GM12892 (cell line): ENCODE results near the gene SLC6A2.

ENCODE experiments used
- DNase-seq: peaks from one replicate; pipeline ENCODE4 v3.0.0; 2011; ENCODE audit not compliant: insufficient read length
- FAIRE-seq: peaks from 2 replicates; lab custom pipeline; 2011; peaks lifted over from hg19 to GRCh38; lab: Jason Lieb, UNC
- POLR2A ChIP-seq: IDR thresholded peaks from 2 replicates; pipeline ENCODE4 v1.6.1; 2011; ENCODE audit warnings: low read depth, low read length, control low read depth
- POLR2AphosphoS5 ChIP-seq: IDR thresholded peaks from 2 replicates; pipeline ENCODE4 v1.6.1; 2011; ENCODE audit warnings: low read depth, low read length, control low read depth
- TAF1 ChIP-seq: IDR thresholded peaks from 2 replicates; pipeline ENCODE4 v1.6.1; 2011; ENCODE audit warnings: low read depth, mild to moderate bottlenecking, control low read depth, low read length, borderline replicate concordance

Gene SLC6A2

DNA sequence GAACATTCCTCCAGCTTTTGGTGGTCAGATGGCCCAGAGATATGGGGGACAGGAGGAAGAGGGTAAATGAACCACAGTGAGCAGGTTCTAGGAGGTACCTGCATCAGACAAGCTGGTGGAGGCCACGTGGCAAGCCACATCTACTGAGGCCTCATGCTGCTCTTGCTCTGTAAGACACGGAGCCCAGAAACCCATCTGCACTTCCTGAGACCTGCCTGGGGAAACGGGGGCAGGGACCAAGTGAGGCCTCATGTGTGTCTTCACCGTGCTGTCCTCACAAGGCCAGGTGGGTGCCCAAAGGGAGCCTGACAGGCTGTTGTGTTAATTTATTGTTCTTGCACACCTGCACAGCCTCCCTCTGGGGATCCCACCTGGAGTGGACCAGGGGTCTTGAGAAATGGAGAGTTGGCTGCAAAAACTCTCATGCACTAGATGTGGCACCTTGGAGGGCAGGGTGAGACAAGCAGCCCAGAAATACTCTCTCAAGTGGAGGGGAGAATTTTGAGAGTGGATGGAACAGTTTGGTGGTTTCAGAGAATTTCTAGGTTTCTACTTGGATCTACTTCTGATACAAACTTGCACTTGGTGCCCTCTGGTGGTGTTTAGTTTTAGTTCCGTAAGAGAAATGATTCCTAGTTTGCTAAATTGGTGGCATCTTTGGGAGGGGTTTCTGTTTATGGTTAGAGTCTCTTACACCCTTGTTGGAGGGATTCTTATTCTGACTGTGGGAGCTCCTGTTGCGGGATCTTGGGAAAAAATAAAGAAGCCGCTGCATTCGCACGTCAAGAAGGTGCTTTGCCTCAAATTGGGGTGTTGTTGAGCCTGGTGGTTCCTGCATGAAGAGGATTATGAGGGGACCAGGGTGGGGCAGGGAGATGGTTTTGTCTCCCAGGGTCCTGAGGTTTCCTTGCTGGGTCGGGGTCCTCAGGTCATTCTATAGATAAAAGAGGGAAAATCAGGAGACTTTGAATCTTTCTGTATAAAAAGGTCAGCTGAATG lies 47.5 kb downstream of the SLC6A2 start:
- FAIRE-seq (no peak), DNase-seq (no peak)
- TF ChIP-seq POLR2A (no peak), TAF1 (no peak), POLR2AphosphoS5 (no peak)

DNA sequence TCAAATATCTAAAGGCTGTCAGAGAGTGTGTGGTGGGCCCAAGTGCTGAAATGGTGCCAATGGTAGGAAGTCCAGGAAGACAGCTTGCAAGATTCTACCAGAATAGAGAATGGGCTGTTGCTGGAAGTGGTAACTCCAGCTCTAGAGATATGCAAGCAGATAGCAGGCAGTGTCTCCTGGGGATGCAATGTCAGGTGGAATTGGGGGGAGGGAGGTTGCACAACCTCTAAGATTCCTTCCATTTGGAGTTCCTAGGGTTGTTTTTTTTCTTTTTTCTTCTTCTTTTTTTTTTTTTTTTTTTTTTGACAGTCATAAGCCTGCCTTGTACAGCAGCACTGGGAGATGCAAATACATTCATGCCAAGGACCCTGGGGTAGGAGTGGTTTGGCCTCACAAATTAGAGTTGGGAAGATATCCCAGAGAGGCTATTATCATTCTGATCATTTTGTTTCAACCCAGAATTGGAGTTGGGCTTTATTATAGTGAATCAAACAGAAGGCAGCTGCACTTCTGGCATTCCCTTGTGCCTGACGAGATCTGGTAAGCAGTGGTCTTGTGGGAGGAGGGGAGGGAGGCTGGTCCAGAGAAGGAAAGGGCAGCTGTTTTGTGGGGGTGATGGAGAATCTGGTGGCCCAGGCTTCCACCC lies 51.1 kb downstream of the SLC6A2 start:
- FAIRE-seq (no peak), DNase-seq (no peak)
- no peak for TF ChIP-seq POLR2AphosphoS5
- no peak for TF ChIP-seq TAF1
- TF ChIP-seq POLR2A: no peak

DNA sequence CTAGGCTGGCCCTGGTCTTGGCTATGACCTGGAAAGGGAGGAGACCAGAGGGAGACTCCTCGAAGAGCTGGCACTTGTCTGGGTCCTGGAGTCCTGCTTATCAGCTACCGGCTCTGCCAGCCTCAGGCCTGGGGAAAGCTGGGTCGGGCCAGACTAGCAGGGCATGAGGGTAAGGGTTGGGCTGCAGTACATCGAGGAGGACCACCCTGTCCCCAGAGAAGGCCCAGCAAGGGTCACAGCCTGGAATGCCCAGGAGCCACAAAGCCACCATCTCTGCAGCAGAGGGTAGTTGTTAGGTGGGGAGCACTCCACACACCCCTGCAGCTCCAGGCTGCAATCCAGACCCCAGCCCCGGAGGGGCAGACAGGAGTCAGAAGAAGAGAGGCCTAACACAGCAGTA lies 54.0 kb downstream of the SLC6A2 start:
- FAIRE-seq: no peak
- TF ChIP-seq TAF1 (no peak), POLR2A (no peak), POLR2AphosphoS5 (no peak)
- no peak for DNase-seq

DNA sequence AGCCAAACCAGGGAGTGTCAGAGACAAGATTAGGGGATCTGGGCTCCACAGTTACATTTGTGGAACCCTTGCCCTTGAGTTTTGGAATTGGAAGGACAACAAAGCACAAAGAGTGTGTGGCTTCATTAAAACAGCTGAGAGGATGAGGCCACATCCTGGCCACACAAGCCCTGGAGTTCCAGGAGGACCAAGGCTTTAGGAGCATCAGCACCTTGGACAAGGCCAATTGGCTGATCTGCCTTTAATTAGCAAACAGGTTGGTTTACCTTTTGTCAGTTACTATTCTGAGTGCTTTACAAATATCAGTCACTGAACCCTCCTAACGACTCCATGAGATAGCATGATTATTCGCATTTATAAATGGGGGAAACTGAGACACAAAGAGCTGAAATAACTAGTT lies 54.7 kb downstream of the SLC6A2 start:
- FAIRE-seq (no peak), DNase-seq (no peak)
- TF ChIP-seq POLR2A: no peak

DNA sequence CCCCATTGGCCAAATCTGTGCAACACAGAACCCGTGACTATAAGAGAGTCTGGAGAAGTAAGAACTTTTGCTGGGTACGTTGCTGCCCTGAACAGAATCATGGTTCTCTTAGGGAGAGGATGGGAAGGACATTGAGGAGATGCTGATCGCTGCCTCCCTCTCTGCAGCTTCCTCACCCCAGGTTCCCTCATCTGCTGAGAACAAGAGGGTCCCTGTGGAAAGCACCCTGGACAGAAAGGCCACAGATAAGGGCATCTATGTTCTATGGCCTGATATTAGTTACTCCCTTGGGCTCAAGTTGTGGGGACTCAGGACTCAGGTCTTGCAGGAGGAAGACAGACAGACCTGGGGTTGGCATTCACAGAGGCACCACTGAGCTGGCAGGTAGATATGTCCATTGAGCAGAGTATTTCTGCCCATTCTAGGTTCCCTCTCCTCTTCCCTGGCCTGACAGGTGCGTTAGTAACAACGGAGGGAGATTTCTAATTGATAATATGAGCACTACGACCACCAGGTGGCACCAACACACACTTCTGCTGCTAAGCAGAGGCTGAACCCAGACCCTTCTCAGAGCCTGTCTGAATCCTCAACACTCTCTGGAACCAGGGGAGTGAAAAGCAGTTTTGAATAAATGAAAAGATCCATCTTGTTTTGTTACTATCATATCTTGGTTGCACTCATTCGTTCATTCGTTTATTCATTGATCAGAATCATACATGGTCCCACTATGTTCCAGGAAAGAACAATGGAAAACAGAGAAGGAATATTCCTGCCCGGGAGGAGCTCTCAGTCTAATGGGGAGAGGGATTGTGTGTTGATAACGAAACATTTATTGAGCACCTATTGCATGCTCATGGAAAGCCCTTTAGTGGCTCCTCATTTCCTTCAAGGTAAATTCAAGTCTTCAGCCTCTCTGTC lies 56.4 kb downstream of the SLC6A2 start:
- FAIRE-seq: no peak
- peak; percentile 25 for DNase-seq
- no peak for TF ChIP-seq POLR2AphosphoS5
- no peak for TF ChIP-seq TAF1
- no peak for TF ChIP-seq POLR2A

DNA sequence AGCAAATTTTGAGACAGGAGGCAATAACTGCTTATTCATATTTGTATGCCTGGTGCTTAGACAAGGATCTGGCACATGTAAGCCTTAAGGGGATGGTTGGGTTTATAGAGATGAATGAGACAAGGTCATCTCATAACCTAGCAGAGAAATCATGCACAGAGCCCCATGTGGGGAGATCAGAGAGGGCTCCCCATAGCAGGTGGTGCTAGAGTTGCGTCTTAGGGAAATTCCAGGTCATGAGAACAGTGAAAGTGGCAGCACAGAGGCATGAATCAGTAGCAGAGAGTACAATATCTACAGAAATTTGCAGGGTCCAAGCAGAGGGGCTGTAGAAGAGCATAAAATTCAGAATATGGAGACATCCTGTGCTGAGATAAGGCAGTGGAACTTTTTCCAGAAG lies 57.3 kb downstream of the SLC6A2 start:
- TF ChIP-seq TAF1 (no peak), POLR2AphosphoS5 (no peak), POLR2A (no peak)
- FAIRE-seq: no peak
- DNase-seq: no peak

DNA sequence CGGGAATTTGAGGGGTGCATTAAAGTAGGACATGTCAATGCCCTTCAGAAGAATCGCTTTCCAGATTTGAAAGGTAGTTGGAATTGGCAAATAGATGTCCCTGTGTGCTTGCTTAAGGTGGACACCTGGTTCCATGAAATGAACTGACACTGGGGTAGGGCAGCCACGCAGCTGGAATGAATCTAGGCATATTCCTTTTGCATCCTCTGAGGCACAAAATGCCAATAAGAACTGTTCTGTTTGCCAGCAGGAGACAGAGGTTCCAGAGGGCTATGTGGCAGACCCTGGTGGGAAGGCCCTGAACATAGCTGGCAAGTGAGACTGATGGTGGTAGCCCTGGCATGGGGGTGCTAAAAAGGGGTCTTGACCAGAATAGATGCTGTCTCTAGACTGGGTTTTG lies 61.5 kb downstream of the SLC6A2 start:
- DNase-seq (no peak), FAIRE-seq (no peak)
- no peak for TF ChIP-seq TAF1
- TF ChIP-seq POLR2AphosphoS5: no peak
- TF ChIP-seq POLR2A: no peak

DNA sequence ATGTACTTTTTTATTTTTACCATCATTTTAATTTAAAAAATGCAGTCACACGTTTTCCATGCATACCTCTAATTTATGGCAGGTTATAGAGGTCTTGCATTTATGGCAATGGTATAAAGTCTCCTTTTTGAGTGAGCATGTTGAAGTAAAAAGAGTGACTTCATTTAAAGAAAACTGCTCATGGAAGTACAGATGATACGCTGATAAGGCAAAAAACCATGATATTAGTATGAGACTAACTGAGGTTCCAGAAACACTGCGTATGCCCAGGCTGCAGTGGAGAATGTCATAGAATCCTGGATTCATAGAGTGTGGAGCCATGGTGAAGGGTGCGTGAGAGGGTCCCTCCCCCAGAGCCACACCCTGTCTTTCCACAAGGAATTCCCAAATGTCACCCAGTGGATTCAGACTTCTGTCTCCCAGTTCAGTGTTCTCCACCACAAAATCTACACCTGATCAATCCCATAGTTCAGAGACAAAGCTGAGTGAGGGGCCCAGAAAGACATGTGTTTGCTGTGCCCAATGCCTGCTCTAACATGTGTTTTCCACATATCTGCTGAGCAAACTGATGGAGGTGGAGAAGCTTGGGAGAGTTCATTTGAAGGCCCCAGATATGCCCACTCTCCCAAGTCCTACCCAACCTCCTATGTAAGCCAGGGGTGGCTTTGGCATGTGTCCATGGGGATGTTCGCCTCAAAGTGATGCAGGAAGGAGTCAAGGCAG lies 69.4 kb downstream of the SLC6A2 start:
- TF ChIP-seq TAF1 (no peak), POLR2AphosphoS5 (no peak), POLR2A (no peak)
- no peak for FAIRE-seq
- no peak for DNase-seq

DNA sequence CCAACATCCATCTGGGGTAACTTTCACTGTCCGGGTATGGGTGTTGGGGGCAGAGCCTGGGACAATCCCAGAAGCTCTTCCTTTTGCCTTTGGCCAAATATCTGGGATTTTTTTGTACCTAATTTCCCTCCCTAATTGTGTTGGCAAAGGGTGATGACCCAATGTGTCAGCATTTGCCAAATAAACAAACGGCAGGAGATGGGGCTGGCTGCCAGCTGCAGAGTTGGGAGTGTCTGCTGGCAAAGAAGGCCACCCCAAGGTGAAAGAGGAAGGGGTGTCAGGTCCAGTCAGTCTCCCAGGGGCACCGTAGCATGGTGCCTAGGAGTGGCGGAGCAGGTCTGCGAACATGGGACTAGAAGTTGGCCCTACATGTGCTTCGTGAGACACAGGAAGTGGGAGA lies 73.0 kb downstream of the SLC6A2 start:
- DNase-seq (no peak), FAIRE-seq (no peak)
- no peak for TF ChIP-seq TAF1
- no peak for TF ChIP-seq POLR2A
- no peak for TF ChIP-seq POLR2AphosphoS5

DNA sequence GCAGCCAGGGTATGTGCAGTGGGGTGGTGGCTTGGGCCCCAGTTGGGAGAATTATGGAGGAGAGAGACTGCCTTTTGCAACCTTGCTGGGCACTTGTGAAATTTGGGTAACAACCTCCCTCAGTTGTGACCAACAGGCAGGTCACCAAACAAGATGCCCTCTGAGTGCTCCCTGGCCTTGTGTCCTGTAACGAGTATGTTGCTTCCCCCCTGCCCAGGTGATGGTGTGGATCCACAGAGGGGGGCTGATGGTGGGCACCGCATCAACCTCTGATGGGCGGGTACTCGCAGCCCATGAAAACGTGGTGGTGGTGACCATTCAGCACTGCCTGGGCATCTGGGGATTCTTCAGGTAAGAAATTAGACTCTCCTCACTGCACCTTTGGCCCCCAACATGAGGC lies 74.3 kb downstream of the SLC6A2 start:
- FAIRE-seq: no peak
- DNase-seq: no peak
- no peak for TF ChIP-seq POLR2AphosphoS5
- no peak for TF ChIP-seq TAF1
- no peak for TF ChIP-seq POLR2A
